Hepatocyte (in vitro differentiated cells): ENCODE results near the gene ADAP2. TPM values are rescaled to one million over a fixed set of nuclear protein-coding genes. Genes with fewer than 3 reads are reported as not detected.

Experiments used
- DNase-seq: peaks from one replicate; pipeline ENCODE4 v3.0.0-alpha.2; 2016; ENCODE audit warnings: low spot score
- H2AFZ ChIP-seq: fragments of 200-600 bp; sonication (generic); 2 replicates; pipeline ENCODE4 v1.6.0; 2016; ENCODE audit warnings: antibody characterized with exemption, mild to moderate bottlenecking
- H3K27ac ChIP-seq: fragments of 200-600 bp; sonication (generic); 2 replicates; pipeline ENCODE4 v1.5.1; 2016; ENCODE audit warnings: mild to moderate bottlenecking
- H3K27me3 ChIP-seq: fragments of 200-600 bp; sonication (generic); 2 replicates; pipeline ENCODE4 v1.6.1; 2016
- H3K36me3 ChIP-seq: fragments of 200-600 bp; sonication (generic); replicated peaks from 2 replicates; pipeline ENCODE4 v1.5.1; 2016; ENCODE audit warnings: low read depth; ENCODE audit not compliant: insufficient read depth
- H3K4me1 ChIP-seq: fragments of 200-600 bp; sonication (generic); 2 replicates; pipeline ENCODE4 v1.5.1; 2016; ENCODE audit warnings: mild to moderate bottlenecking, moderate library complexity; ENCODE audit not compliant: insufficient read depth
- H3K4me2 ChIP-seq: fragments of 200-600 bp; sonication (generic); 2 replicates; pipeline ENCODE4 v1.6.0; 2016
- H3K4me3 ChIP-seq: fragments of 200-600 bp; sonication (generic); 2 replicates; pipeline ENCODE4 v1.5.1; 2016; ENCODE audit warnings: mild to moderate bottlenecking
- H3K79me2 ChIP-seq: fragments of 200-600 bp; sonication (generic); 2 replicates; pipeline ENCODE4 v1.6.0; 2017; ENCODE audit warnings: mild to moderate bottlenecking
- H3K9me2 ChIP-seq: fragments of 200-600 bp; sonication (generic); replicated peaks from 2 replicates; pipeline ENCODE4 v1.6.0; 2017; ENCODE audit warnings: mild to moderate bottlenecking; ENCODE audit not compliant: insufficient read depth
- H3K9me3 ChIP-seq: fragments of 200-600 bp; sonication (generic); 2 replicates; pipeline ENCODE4 v1.5.1; 2016; ENCODE audit warnings: low read depth, mild to moderate bottlenecking
- H4K20me1 ChIP-seq: fragments of 200-600 bp; sonication (generic); 2 replicates; pipeline ENCODE4 v1.6.0; 2016; ENCODE audit warnings: mild to moderate bottlenecking; ENCODE audit not compliant: insufficient read depth, poor library complexity, severe bottlenecking
- EZH2 ChIP-seq: fragments of 200-600 bp; sonication (generic); IDR thresholded peaks from 2 replicates; pipeline ENCODE4 v1.6.1; 2016; ENCODE audit warnings: antibody characterized with exemption, mild to moderate bottlenecking, borderline replicate concordance
- EZH2phosphoT487 ChIP-seq: fragments of 200-600 bp; sonication (generic); IDR thresholded peaks from one replicate; pipeline ENCODE4 v1.6.1; 2018; ENCODE audit warnings: antibody characterized with exemption, mild to moderate bottlenecking, low read depth, moderate library complexity; ENCODE audit not compliant: unreplicated experiment, severe bottlenecking
- WGBS: methylation state at CpG from one replicate; pipeline ENCODE4 v1.1.6; 2016; ENCODE audit warnings: low lambda C conversion rate; ENCODE audit errors: missing lambda C conversion rate; 5-methylcytosine and 5-hydroxymethylcytosine counted together
- polyA plus RNA-seq: library from polyadenylated mRNA; unstranded; fragments of >200 nt; fragmentation: Nextera tagmentation; extraction: Ambion mirVana; gene quantifications from 2 replicates; pipeline ENCODE4 v1.2.1, GENCODE V29; 2016
- total RNA-seq: library from RNA; depleted of rRNA; stranded (reverse); fragments of >200 nt; gene quantifications from 2 replicates; pipeline ENCODE4 v1.2.3, GENCODE V29; 2014
- TF ChIP-seq, protein P1 (sequence below): fragments of 200-600 bp; sonication (generic); IDR thresholded peaks from 2 replicates; pipeline ENCODE4 v1.5.1; 2016; ENCODE audit warnings: antibody characterized with exemption, mild to moderate bottlenecking; ENCODE audit not compliant: poor library complexity

ADAP2 gene, protein sequence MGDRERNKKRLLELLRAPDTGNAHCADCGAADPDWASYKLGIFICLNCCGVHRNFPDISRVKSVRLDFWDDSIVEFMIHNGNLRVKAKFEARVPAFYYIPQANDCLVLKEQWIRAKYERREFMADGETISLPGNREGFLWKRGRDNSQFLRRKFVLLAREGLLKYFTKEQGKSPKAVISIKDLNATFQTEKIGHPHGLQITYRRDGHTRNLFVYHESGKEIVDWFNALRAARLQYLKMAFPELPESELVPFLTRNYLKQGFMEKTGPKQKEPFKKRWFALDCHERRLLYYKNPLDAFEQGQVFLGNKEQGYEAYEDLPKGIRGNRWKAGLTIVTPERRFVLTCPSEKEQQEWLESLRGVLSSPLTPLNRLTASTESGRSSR
- 1.2 and 1.5 TPM in 2 replicates for total RNA-seq
- 0.61 and 0.70 TPM in 2 replicates for polyA plus RNA-seq

DNA sequence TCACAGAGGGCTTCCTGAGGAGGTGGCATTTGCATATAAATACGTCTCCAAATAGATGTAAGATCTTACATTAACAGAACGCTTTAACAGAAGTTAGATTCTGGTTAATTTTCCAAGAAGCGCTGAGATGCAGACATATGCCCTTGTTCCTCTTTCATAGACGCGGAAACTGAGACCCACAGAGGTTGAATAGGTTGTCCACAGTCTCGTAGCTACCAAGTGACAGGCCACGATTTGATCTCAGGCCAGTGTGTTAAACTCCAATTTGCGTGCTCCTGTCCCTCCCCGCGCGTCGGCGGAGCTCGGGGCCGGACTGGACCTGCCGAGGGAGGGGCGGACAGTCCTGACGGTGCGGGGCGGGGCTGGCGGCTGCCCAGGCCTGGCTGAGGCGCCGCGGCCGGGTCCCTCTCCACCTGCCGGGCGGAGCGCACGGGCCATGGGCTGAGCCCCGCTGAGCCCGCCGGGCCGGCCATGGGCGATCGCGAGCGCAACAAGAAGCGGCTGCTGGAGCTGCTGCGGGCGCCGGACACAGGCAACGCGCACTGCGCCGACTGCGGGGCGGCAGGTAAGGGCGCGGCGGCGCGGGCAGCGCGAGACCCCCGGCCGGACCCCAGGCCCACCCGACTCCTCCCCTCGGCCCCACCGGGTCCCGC is at the start of gene ADAP2:
ADAP2 (plus strand) TSS at position 402 of the 653 bp plus-strand sequence; CDS start at position 472, 70 bp downstream.
- no peaks in the 10 kb centered on the region for H3K9me2 ChIP-seq
- 10% methylated on average over 17 of the region's 60 CpGs for WGBS
- H3K4me3 ChIP-seq, result peak within 1 kb of the TSS; percentile 36
- H3K4me2 ChIP-seq, result peak within 1 kb of the TSS; percentile 94
- no peaks in the 10 kb centered on the region for H3K36me3 ChIP-seq
- no peaks in the 10 kb centered on the region for H3K79me2 ChIP-seq
- TF ChIP-seq, protein P1, sequence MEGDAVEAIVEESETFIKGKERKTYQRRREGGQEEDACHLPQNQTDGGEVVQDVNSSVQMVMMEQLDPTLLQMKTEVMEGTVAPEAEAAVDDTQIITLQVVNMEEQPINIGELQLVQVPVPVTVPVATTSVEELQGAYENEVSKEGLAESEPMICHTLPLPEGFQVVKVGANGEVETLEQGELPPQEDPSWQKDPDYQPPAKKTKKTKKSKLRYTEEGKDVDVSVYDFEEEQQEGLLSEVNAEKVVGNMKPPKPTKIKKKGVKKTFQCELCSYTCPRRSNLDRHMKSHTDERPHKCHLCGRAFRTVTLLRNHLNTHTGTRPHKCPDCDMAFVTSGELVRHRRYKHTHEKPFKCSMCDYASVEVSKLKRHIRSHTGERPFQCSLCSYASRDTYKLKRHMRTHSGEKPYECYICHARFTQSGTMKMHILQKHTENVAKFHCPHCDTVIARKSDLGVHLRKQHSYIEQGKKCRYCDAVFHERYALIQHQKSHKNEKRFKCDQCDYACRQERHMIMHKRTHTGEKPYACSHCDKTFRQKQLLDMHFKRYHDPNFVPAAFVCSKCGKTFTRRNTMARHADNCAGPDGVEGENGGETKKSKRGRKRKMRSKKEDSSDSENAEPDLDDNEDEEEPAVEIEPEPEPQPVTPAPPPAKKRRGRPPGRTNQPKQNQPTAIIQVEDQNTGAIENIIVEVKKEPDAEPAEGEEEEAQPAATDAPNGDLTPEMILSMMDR, result no peak
- TF ChIP-seq EZH2, result no peak
- TF ChIP-seq EZH2phosphoT487, result peak; percentile 50
- DNase-seq, result peak; percentile 54
- peaks cover 57% of the 10 kb centered on the region for H3K27me3 ChIP-seq
- H3K27ac ChIP-seq, result no peak within 1 kb of the TSS
- no peaks in the 10 kb centered on the region for H3K9me3 ChIP-seq
- peaks cover 6% of the 10 kb centered on the region for H3K4me1 ChIP-seq
- no peaks in the 10 kb centered on the region for H4K20me1 ChIP-seq
- H2AFZ ChIP-seq, result peak within 1 kb of the TSS; percentile 56

DNA sequence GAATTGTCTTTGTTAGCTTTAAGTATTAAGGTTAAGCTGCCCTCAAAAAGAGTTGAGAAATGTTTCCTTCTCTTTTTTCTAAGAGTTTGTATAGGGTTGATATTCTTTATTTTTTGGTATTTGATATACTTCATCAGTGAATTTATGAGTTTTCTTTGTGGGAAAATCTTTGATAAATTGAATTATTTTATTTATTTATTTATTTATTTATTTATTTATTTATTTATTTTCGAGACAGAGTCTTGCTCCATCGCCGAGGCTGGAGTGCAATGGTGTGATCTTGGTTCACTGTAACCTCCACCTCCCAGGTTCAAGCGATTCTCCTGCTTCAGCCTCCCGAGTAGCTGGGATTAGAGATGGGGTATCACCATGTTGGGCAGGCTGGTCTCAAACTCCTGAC is 35.6 kb upstream of the ADAP2 start:
- H3K9me3 ChIP-seq, result no peaks in the 10 kb centered on the region
- WGBS, result 96% methylated on average over 5 of the region's 5 CpGs
- no peak for DNase-seq
- H3K4me1 ChIP-seq, result no peaks in the 10 kb centered on the region
- no peak overlapping the region for H3K27ac ChIP-seq
- no peak overlapping the region for H3K4me3 ChIP-seq
- H3K4me2 ChIP-seq, result no peak overlapping the region
- no peaks in the 10 kb centered on the region for H4K20me1 ChIP-seq
- no peak overlapping the region for H2AFZ ChIP-seq
- no peaks in the 10 kb centered on the region for H3K79me2 ChIP-seq
- H3K9me2 ChIP-seq, result no peaks in the 10 kb centered on the region
- no peaks in the 10 kb centered on the region for H3K27me3 ChIP-seq
- TF ChIP-seq EZH2phosphoT487 (no peak), EZH2 (no peak)
- TF ChIP-seq, protein P1, result no peak
- no peaks in the 10 kb centered on the region for H3K36me3 ChIP-seq

DNA sequence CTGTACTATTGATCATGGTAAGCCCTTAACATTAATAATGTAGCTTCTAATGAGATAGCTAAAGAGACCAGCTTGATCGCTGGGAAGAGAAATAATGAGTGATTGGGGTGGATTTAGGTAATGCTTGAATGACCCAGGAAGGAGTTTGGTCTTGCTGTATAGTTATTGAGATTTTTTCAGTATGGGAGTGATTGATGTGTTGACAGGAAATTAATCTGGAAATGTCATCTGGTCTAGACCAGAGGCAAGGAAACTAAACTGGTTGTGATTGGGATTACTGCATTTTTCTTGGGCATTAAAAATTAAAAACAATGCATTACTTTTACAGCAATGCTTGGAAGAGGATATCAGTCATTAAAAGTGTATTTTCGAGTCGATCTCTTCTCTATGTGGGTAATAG is 27.5 kb upstream of the ADAP2 start:
- no peaks in the 10 kb centered on the region for H3K9me2 ChIP-seq
- no peak overlapping the region for H2AFZ ChIP-seq
- TF ChIP-seq EZH2phosphoT487, result no peak
- TF ChIP-seq, protein P1, result no peak
- no peak for TF ChIP-seq EZH2
- no peak overlapping the region for H3K27ac ChIP-seq
- 96% methylated on average over 3 of the region's 3 CpGs for WGBS
- H3K79me2 ChIP-seq, result no peaks in the 10 kb centered on the region
- H3K9me3 ChIP-seq, result no peaks in the 10 kb centered on the region
- H3K36me3 ChIP-seq, result no peaks in the 10 kb centered on the region
- H3K4me2 ChIP-seq, result no peak overlapping the region
- no peaks in the 10 kb centered on the region for H3K4me1 ChIP-seq
- H3K27me3 ChIP-seq, result no peaks in the 10 kb centered on the region
- no peaks in the 10 kb centered on the region for H4K20me1 ChIP-seq
- no peak overlapping the region for H3K4me3 ChIP-seq
- no peak for DNase-seq
